DND-41 (cell line): Measurements from ENCODE around the gene RALGAPA2.

ENCODE experiments used
- ATAC-seq: fragments of 200-7000 bp; cut with Tn5 transposase; 3 replicates; pipeline ENCODE4 v1.9.1; 2021; ENCODE audit warnings: low read depth; ENCODE audit not compliant: insufficient read depth
- DNase-seq: peaks from one replicate; pipeline ENCODE4 v3.0.0-alpha.2; 2020
- H2AFZ ChIP-seq: 2 replicates; pipeline ENCODE4 v1.6.0; 2012; ENCODE audit warnings: low read depth, low read length
- H3K27ac ChIP-seq: 2 replicates; pipeline ENCODE4 v1.5.1; 2012; ENCODE audit warnings: low read length, inconsistent platforms
- H3K27me3 ChIP-seq: fragments of 200-600 bp; sonication (generic); 2 replicates; pipeline ENCODE4 v1.6.0; 2012; ENCODE audit warnings: low read length, mild to moderate bottlenecking, inconsistent platforms; ENCODE audit not compliant: insufficient read depth, poor library complexity
- H3K36me3 ChIP-seq: 2 replicates; pipeline ENCODE4 v1.5.1; 2012; ENCODE audit warnings: low read length, inconsistent platforms; ENCODE audit not compliant: insufficient read depth
- H3K4me1 ChIP-seq: 2 replicates; pipeline ENCODE4 v1.5.1; 2012; ENCODE audit warnings: mild to moderate bottlenecking, low read length; ENCODE audit not compliant: insufficient read depth
- H3K4me2 ChIP-seq: 2 replicates; pipeline ENCODE4 v1.6.0; 2012; ENCODE audit warnings: mild to moderate bottlenecking, moderate library complexity, low read length, inconsistent platforms; ENCODE audit not compliant: insufficient read depth
- H3K4me3 ChIP-seq, 2 experiments: fragments of 200-600 bp in 1 of 2; shearing (Covaris generic) in 1 of 2; 2 replicates each; pipeline ENCODE4 v1.5.1; 2012 to 2016; ENCODE audit warnings: inconsistent platforms in 2 of 2, low read length in 2 of 2, mild to moderate bottlenecking in 2 of 2, low read depth in 1 of 2, moderate library complexity in 1 of 2
- H3K79me2 ChIP-seq: 2 replicates; pipeline ENCODE4 v1.6.0; 2012; ENCODE audit warnings: low read length, inconsistent platforms; ENCODE audit not compliant: insufficient read depth
- H3K9ac ChIP-seq: 2 replicates; pipeline ENCODE4 v1.6.0; 2012; ENCODE audit warnings: low read depth, mild to moderate bottlenecking, inconsistent platforms, low read length, moderate library complexity
- H3K9me3 ChIP-seq: 2 replicates; pipeline ENCODE4 v1.5.1; 2012; ENCODE audit warnings: low read length, moderate library complexity, mild to moderate bottlenecking, inconsistent platforms; ENCODE audit not compliant: insufficient read depth, severe bottlenecking
- H4K20me1 ChIP-seq: 2 replicates; pipeline ENCODE4 v1.6.0; 2012; ENCODE audit warnings: low read length; ENCODE audit not compliant: insufficient read depth
- EZH2 ChIP-seq: IDR thresholded peaks from 3 replicates; pipeline ENCODE4 v1.6.1; 2012; ENCODE audit warnings: borderline replicate concordance, low read depth, mild to moderate bottlenecking, moderate library complexity, low read length, inconsistent platforms; ENCODE audit not compliant: severe bottlenecking
- TF ChIP-seq, protein P1 (sequence below): IDR thresholded peaks from 2 replicates; pipeline ENCODE4 v1.5.1; 2012; ENCODE audit warnings: borderline replicate concordance, low read length, moderate library complexity, mild to moderate bottlenecking; ENCODE audit not compliant: poor library complexity, severe bottlenecking; ENCODE audit errors: extremely low read depth

Gene RALGAPA2

DNA sequence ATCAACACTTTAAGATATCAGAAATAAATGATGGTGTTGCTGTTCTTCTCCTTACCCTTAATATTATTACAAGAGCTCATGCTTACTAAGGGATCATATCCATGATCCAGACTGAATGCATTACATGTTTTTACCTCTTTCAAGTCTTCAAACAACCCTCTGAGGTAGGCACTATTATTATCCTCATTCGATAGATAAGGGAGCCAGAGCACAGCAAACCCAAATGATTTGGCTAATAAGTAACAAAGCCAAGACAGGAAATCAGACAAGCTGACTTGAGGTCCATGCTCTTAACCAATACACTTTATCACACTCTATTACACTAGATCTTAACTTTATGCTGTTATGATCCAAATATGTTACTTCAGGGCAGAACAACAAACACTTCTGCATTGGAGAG is 145.9 kb downstream of the RALGAPA2 start:
- Histone ChIP-seq H3K4me3 (no peak overlapping the region), H2AFZ (no peak overlapping the region), H3K9ac (no peak overlapping the region), H3K4me1 (no peaks in the 10 kb centered on the region), H4K20me1 (no peaks in the 10 kb centered on the region), H3K27ac (no peak overlapping the region), H3K79me2 (no peaks in the 10 kb centered on the region), H3K27me3 (no peaks in the 10 kb centered on the region), H3K9me3 (no peaks in the 10 kb centered on the region), H3K4me2 (no peak overlapping the region), H3K36me3 (peaks cover 11% of the 10 kb centered on the region)
- DNase-seq: no peak
- TF ChIP-seq, protein P1, sequence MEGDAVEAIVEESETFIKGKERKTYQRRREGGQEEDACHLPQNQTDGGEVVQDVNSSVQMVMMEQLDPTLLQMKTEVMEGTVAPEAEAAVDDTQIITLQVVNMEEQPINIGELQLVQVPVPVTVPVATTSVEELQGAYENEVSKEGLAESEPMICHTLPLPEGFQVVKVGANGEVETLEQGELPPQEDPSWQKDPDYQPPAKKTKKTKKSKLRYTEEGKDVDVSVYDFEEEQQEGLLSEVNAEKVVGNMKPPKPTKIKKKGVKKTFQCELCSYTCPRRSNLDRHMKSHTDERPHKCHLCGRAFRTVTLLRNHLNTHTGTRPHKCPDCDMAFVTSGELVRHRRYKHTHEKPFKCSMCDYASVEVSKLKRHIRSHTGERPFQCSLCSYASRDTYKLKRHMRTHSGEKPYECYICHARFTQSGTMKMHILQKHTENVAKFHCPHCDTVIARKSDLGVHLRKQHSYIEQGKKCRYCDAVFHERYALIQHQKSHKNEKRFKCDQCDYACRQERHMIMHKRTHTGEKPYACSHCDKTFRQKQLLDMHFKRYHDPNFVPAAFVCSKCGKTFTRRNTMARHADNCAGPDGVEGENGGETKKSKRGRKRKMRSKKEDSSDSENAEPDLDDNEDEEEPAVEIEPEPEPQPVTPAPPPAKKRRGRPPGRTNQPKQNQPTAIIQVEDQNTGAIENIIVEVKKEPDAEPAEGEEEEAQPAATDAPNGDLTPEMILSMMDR: no peak
- no peak for TF ChIP-seq EZH2
- ATAC-seq: no peak

DNA sequence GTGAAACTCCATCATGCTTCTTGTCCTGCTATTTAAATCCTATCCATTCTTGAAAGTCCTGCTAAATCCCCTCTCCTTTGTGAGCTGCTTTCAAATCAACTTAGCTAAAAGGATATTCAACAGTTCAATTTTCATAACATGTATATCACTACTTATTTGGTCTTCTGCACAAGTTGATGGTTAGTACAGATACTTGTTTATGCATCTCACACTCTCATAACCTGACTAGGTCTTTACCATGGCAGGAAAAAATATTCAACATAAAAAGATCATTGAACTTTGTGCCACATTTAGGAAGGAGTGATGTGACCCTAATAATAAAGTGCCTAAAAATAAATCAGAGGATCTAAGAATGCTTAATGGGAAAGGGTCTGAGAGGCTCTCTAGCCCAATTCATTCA is 148.2 kb downstream of the RALGAPA2 start:
- no peak for TF ChIP-seq EZH2
- TF ChIP-seq, protein P1: no peak

DNA sequence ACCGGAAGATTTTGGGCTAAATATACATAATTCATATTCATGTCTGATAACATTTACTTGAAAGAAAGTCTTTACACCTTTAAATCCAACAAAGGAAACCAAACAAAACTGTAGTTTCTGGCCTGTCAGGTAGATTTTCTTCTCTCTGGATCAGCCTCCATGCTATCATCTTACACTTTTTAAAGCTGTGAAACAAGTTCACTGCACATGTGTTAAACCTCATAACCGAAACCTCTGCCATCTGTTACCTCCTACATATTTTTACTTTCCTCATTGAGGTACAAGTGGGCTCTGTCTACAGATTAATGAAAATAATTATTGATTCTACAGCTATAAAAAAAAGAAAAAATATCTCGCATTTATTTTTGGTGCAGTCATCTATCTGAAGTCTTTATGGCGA is 149.9 kb downstream of the RALGAPA2 start:
- no peak overlapping the region for H3K4me2 ChIP-seq
- TF ChIP-seq, protein P1: no peak
- no peak for TF ChIP-seq EZH2
- H3K27ac ChIP-seq: no peak overlapping the region
- H3K27me3 ChIP-seq: no peaks in the 10 kb centered on the region
- no peak overlapping the region for H3K4me3 ChIP-seq
- H2AFZ ChIP-seq: no peak overlapping the region
- peaks cover 5% of the 10 kb centered on the region; the same call in 1 of the 2 replicates for H3K36me3 ChIP-seq
- no peaks in the 10 kb centered on the region for H3K4me1 ChIP-seq
- ATAC-seq (no peak), DNase-seq (no peak)
- no peaks in the 10 kb centered on the region for H4K20me1 ChIP-seq
- no peaks in the 10 kb centered on the region for H3K9me3 ChIP-seq
- no peak overlapping the region for H3K9ac ChIP-seq
- no peaks in the 10 kb centered on the region for H3K79me2 ChIP-seq

More for the DNA sequence above, 148.2 kb downstream of the RALGAPA2 start:
- H4K20me1 ChIP-seq: no peaks in the 10 kb centered on the region
- no peak overlapping the region for H3K27ac ChIP-seq
- H3K4me3 ChIP-seq: no peak overlapping the region
- H3K4me1 ChIP-seq: no peaks in the 10 kb centered on the region
- peaks cover 5% of the 10 kb centered on the region; the same call in 1 of the 2 replicates for H3K36me3 ChIP-seq
- H3K27me3 ChIP-seq: no peaks in the 10 kb centered on the region
- no peak overlapping the region for H3K9ac ChIP-seq
- no peak overlapping the region for H2AFZ ChIP-seq
- no peak for ATAC-seq
- DNase-seq: no peak
- no peaks in the 10 kb centered on the region for H3K9me3 ChIP-seq
- H3K4me2 ChIP-seq: no peak overlapping the region
- H3K79me2 ChIP-seq: no peaks in the 10 kb centered on the region

DNA sequence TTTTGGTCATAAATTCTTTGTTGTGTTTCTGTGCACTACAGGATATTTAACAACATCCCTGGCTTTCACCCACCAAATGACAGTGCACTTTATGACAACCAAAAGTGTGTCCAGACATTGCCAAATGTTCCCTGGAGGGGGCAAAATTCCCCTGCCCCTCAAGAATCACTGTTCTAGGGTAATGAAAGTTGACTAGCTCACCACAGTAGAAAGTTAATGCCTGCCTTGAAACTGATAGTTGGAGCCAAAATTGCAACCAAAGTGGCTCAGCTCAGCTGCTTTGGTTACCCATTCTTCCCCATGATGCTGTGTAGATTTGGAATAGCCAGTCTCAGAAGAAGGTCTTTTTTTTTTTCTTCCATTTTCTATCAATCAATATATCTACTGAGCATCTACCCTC is 150.6 kb downstream of the RALGAPA2 start:
- TF ChIP-seq EZH2: no peak
- TF ChIP-seq, protein P1: no peak
- no peak for ATAC-seq
- H3K27ac ChIP-seq: no peak overlapping the region
- H3K4me2 ChIP-seq: no peak overlapping the region
- H3K4me3 ChIP-seq: no peak overlapping the region
- no peak overlapping the region for H2AFZ ChIP-seq
- no peaks in the 10 kb centered on the region for H3K4me1 ChIP-seq
- no peaks in the 10 kb centered on the region for H4K20me1 ChIP-seq
- no peaks in the 10 kb centered on the region for H3K9me3 ChIP-seq
- peaks cover 5% of the 10 kb centered on the region; the same call in 1 of the 2 replicates for H3K36me3 ChIP-seq
- H3K79me2 ChIP-seq: no peaks in the 10 kb centered on the region
- H3K27me3 ChIP-seq: no peaks in the 10 kb centered on the region
- DNase-seq: no peak
- H3K9ac ChIP-seq: no peak overlapping the region
